GM18870 (cell line): ENCODE data around the gene RAB40C.
A peak's percentile ranks its signal among the peaks of the same experiment; 100 is the strongest.

Experiments
- ATAC-seq: cut with Tn5 transposase; IDR thresholded peaks from one replicate; pipeline ENCODE4 v1.9.1; 2021; ENCODE audit warnings: moderate library complexity; ENCODE audit not compliant: unreplicated experiment

The RAB40C gene

GRCh38 chr16:630249-630814 lies 40.5 kb downstream of the RAB40C start:
- no peak for ATAC-seq

DNA sequence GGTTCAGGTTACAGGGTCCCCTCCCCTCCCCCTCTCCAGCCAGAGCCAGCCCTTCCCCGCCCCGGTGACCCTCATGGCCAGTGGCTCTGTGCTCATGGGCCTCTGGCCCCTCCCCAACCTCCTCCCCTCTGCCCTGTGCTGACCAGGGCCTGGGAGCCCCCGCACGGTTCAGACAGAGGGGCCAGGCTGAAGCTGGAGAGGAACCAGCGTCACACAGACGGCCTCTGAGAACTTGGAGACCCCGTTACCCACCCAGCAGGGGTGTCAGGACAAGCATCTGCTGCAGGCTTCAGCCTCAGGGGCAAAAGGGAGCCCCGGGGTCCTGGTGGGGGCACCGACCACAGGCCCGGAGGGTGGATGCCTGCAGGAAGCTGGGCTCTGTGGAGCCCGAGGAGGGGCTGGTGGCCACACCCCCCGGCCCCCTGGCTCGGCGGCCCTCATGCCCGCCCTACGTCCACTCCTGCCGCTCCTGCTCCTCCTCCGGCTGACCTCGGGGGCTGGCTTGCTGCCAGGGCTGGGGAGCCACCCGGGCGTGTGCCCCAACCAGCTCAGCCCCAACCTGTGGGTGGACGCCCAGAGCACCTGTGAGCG lies 41.0 kb downstream of the RAB40C start, which contains the start of gene WFIKKN1:
WFIKKN1 (plus strand) TSS at position 171 of the 591 bp plus-strand sequence; CDS start at position 440, 269 bp downstream.
- ATAC-seq = no peak

DNA sequence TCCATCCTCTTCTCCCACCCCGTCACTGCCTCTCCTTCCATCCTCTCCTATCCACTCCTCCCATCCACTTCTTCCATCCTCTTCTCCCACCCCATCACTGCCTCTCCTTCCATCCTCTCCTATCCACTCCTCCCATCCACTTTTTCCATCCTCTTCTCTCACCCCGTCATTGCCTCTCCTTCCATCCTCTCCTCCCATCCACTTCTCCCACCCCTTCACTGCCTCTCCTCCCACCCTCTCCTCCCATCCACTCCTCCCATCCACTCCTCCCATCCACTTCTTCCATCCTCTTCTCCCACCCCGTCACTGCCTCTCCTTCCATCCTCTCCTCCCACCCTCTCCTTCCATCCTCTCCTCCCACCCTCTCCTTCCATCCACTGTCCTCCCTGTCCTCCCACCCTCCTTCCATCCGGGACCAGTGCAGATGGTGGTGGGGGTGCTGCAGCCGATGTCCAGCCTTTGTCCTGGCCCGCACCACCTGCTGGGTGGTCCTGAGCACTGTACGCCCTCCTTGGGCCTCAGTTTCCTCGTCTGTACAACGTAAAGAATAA lies 42.0 kb downstream of the RAB40C start:
- no peak for ATAC-seq

DNA sequence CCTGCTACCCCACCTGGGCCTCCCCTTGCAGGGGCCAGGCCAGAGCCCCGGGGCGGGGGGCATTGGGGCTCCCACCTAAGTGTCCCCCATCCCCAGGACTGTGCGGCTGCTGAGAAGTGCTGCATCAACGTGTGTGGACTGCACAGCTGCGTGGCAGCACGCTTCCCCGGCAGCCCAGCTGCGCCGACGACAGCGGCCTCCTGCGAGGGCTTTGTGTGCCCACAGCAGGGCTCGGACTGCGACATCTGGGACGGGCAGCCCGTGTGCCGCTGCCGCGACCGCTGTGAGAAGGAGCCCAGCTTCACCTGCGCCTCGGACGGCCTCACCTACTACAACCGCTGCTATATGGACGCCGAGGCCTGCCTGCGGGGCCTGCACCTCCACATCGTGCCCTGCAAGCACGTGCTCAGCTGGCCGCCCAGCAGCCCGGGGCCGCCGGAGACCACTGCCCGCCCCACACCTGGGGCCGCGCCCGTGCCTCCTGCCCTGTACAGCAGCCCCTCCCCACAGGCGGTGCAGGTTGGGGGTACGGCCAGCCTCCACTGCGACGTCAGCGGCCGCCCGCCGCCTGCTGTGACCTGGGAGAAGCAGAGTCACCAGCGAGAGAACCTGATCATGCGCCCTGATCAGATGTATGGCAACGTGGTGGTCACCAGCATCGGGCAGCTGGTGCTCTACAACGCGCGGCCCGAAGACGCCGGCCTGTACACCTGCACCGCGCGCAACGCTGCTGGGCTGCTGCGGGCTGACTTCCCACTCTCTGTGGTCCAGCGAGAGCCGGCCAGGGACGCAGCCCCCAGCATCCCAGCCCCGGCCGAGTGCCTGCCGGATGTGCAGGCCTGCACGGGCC lies 42.8 kb downstream of the RAB40C start:
- ATAC-seq = no peak

DNA sequence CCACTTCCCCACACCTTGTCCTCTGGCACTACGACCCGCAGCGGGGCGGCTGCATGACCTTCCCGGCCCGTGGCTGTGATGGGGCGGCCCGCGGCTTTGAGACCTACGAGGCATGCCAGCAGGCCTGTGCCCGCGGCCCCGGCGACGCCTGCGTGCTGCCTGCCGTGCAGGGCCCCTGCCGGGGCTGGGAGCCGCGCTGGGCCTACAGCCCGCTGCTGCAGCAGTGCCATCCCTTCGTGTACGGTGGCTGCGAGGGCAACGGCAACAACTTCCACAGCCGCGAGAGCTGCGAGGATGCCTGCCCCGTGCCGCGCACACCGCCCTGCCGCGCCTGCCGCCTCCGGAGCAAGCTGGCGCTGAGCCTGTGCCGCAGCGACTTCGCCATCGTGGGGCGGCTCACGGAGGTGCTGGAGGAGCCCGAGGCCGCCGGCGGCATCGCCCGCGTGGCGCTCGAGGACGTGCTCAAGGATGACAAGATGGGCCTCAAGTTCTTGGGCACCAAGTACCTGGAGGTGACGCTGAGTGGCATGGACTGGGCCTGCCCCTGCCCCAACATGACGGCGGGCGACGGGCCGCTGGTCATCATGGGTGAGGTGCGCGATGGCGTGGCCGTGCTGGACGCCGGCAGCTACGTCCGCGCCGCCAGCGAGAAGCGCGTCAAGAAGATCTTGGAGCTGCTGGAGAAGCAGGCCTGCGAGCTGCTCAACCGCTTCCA lies 43.6 kb downstream of the RAB40C start:
- no peak for ATAC-seq

GRCh38 chr16:634051-634670 lies 44.3 kb downstream of the RAB40C start:
- ATAC-seq = no peak

- no peak for ATAC-seq
Observed at GRCh38 chr16:634996-635395, 45.1 kb downstream of the RAB40C start.

DNA sequence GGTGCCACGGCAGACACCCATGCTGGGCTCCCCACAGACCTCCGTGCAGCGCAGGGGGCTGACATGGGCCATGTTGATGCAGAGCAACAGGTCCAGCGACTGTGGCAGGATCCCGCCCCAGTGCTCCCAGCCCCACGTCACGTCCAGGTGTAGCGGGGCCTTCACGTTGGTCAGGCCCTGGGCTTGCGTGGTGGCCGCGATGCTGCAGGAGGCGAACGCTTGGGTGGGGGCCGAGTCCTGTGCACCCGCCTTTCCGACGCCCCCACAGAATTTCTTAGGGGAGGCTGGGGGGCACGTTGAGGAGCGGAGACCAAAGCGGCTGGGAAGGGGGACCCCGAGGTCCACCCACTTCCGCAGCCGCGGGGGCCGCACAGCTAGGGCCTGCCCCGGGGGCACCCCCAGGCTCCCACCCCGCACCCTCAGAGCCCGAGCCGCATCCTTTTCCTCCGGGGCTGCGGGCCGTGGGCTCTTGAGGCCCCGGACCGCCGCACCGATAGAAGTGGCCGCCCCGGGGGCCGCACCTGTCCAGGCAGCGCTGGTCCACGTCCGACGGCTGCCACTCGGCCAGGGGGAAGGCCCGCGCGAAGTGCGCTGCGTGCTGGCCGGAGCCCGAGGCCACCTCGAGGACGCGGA lies 45.8 kb downstream of the RAB40C start:
- ATAC-seq = no peak

DNA sequence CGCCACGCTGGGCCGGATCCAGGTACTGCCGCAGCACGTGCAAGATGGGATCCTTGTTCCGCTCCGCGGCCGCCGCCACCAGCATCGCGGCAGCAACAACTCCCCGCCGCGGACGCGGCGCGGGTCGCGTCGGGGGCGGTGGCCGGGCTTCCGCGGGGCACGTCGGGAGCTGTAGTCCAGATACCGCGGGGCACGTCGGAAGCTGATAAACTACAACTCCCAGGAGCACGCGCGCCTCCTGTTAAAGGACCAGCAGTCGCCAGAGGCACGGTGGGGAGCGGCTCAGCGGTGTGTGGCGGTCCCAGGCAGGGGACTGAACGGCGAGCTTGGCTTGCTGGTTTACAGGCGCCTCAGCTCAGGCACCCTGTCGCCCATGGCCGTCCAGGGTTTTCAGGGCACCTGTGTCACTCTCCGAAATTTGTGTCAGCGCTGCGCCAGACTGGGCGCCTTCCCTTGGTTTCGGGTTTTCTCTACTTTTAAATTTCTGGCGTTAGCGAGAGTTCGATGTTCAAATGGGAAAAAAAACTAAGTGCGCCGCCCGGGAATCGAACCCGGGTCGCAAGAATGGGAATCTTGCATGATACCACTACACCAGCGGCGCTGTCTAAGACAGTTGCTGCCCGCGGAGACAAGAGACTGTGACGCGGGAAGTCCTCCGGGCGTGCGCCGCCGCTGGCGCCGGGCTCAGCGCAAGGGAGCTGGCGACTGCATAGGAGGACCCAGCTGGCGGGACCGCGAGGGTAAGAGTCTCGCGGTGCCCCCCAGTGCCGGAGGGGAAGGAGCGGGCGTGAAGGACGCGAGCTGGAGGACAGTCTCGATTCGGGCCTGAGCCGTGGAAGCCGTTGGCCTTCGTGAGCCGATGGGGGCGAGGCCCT lies 46.6 kb downstream of the RAB40C start, which contains the start of gene METTL26:
METTL26 (minus strand) TSS at position 100 of the 875 bp plus-strand sequence; CDS start at position 85, 15 bp downstream.
- ATAC-seq = peak; percentile 49

GRCh38 chr16:637081-638018 lies 47.5 kb downstream of the RAB40C start:
- no peak for ATAC-seq

GRCh38 chr16:638034-638543 lies 48.2 kb downstream of the RAB40C start:
- no peak for ATAC-seq

DNA sequence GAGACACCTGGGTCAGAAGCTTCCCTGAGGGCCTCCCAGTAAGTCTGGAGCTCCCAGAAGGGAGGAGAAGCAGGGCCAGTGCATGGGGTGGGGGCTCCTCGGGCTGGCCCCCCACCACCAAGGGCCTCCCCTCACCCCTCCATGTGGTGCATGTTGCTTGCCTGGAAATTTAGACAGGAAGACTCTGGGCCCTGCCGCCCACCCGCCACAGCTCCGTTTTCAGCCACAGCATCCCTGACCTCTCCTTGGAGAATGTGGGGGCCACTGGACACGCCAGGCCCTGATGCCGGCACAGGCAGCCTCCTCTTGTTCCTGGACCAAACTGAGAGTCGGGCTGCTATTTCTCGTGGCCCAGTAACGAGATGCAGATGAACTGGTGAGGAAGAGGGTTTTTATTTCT lies 49.0 kb downstream of the RAB40C start:
- no peak for ATAC-seq

GRCh38 chr16:640614-641013 lies 50.7 kb downstream of the RAB40C start:
- ATAC-seq = no peak

- ATAC-seq = no peak
Observed at GRCh38 chr16:641326-642188, 51.7 kb downstream of the RAB40C start, which contains the start of gene MCRIP2. Gene MCRIP2, plus strand, starts transcription at chr16:641828. Its CDS starts 164 bp downstream, at chr16:641992.

DNA sequence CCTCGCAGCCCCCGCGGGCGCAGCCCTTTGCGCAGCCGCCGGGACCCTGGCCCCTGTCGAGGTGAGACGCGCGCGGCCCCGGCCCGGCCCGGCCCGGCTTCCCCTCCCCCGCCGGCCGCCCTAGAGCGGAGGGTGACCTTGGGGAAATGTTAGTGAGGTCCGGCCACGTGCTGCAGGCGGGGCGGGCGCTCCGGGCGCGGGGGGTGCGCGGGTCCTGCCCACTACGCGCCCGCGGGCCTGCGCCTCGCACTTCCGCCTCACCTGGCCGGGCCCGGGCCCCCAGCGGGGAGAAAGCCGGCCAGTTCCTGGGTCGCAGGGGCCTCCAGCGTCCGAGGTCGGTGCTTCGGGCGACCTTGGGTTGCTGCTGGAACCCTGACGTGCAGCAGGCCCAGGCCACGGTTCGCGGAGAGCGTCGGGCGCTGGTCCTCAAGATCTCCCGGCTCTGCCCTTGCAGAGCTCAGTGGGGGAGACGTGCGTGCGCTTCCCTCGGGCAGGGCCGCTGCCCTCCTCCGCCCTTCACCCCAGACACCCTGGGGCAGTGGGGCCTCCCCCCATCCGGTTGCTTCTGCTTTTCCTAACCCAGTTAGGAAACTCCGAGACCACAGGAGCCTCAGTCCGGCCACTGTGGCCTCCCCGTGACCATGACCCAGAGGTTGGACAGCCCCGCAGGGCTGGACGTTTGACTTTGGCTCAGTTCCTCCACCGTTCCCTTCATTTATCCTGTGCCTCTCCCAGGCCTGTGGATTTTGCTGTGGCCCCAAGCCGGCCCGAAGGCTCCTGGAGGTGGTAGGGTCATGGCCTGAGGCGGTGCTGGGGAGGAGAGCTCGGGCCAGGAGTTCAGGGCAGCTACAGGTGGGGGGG lies 52.6 kb downstream of the RAB40C start:
- ATAC-seq = no peak

DNA sequence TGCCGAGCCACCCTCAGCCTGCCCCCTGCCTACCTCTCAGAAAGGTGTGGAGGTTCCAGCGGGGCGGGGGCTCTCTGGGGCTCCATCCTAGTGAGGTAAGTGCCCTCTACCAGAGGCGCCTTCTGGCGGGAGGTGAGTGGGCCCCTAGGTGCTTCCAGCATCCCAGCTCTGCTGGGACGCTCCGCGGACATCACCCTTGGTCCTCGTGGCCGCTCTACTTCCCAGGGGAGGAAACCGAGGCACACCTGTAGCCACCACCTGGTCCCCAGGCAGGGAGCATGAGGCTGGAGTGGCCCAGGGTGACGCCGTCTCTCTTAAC lies 53.1 kb downstream of the RAB40C start:
- no peak for ATAC-seq
